Nephron progenitor cell (in vitro differentiated cells): ENCODE measurements around the gene ADAMTS9.

Experiments
- DNase-seq: peaks from one replicate; pipeline ENCODE4 v3.0.0; 2021
- H3K27ac Mint-ChIP-seq: 2 replicates; pipeline ENCODE4 v1.8.0; 2021; ENCODE audit warnings: mild to moderate bottlenecking, moderate library complexity, mixed read lengths
- H3K27me3 Mint-ChIP-seq: 2 replicates; pipeline ENCODE4 v1.8.0; 2021; ENCODE audit warnings: mild to moderate bottlenecking, low read depth, mixed read lengths; ENCODE audit not compliant: poor library complexity
- H3K36me3 Mint-ChIP-seq: 2 replicates; pipeline ENCODE4 v1.8.0; 2021; ENCODE audit warnings: low read depth, mixed read lengths
- H3K4me1 Mint-ChIP-seq: 2 replicates; pipeline ENCODE4 v1.8.0; 2021; ENCODE audit warnings: mixed read lengths
- H3K4me3 Mint-ChIP-seq: 2 replicates; pipeline ENCODE4 v1.8.0; 2021; ENCODE audit warnings: mild to moderate bottlenecking, moderate library complexity, mixed read lengths
- H3K9me3 Mint-ChIP-seq: 2 replicates; pipeline ENCODE4 v1.8.0; 2021; ENCODE audit warnings: mild to moderate bottlenecking, moderate library complexity, mixed read lengths
- CTCF ChIP-seq: fragments of 200-600 bp; sonication (generic); IDR thresholded peaks from 2 replicates; pipeline ENCODE4 v1.5.0; 2021; ENCODE audit warnings: antibody characterized with exemption

ADAMTS9 gene

GRCh38 chr3:64634417-64634816 lies 53.4 kb downstream of the ADAMTS9 start:
- Mint-ChIP-seq H3K4me1 (peaks cover 52% of the 10 kb centered on the region), H3K27me3 (peaks cover 3% of the 10 kb centered on the region), H3K4me3 (peak overlapping the region; percentile 19), H3K9me3 (no peaks in the 10 kb centered on the region), H3K27ac (peak overlapping the region; percentile 55), H3K36me3 (peaks cover 61% of the 10 kb centered on the region)
- no peak for DNase-seq
- TF ChIP-seq CTCF, result no peak

- Mint-ChIP-seq H3K36me3 (peaks cover 77% of the 10 kb centered on the region), H3K4me1 (peaks cover 64% of the 10 kb centered on the region), H3K4me3 (no peak overlapping the region), H3K9me3 (no peaks in the 10 kb centered on the region), H3K27ac (no peak overlapping the region), H3K27me3 (peaks cover 3% of the 10 kb centered on the region)
- no peak for DNase-seq
- no peak for TF ChIP-seq CTCF
Observed at GRCh38 chr3:64631951-64632350, 55.8 kb downstream of the ADAMTS9 start.

- peaks cover 7% of the 10 kb centered on the region for H3K9me3 Mint-ChIP-seq
- H3K36me3 Mint-ChIP-seq, result peaks cover 83% of the 10 kb centered on the region
- TF ChIP-seq CTCF, result no peak
- H3K27me3 Mint-ChIP-seq, result no peaks in the 10 kb centered on the region
- H3K4me1 Mint-ChIP-seq, result peaks cover 53% of the 10 kb centered on the region
- no peak for DNase-seq
- peak overlapping the region; percentile 12 for H3K4me3 Mint-ChIP-seq
- peak overlapping the region; percentile 66 for H3K27ac Mint-ChIP-seq
Observed at GRCh38 chr3:64627471-64628321, 60.1 kb downstream of the ADAMTS9 start.

- peaks cover 83% of the 10 kb centered on the region for H3K36me3 Mint-ChIP-seq
- peak overlapping the region; percentile 12 for H3K4me3 Mint-ChIP-seq
- no peaks in the 10 kb centered on the region for H3K27me3 Mint-ChIP-seq
- no peak for TF ChIP-seq CTCF
- no peak for DNase-seq
- peaks cover 8% of the 10 kb centered on the region for H3K9me3 Mint-ChIP-seq
- H3K27ac Mint-ChIP-seq, result peak overlapping the region; percentile 66
- H3K4me1 Mint-ChIP-seq, result peaks cover 48% of the 10 kb centered on the region
Observed at GRCh38 chr3:64627042-64627441, 60.8 kb downstream of the ADAMTS9 start.

GRCh38 chr3:64625381-64625780 lies 62.4 kb downstream of the ADAMTS9 start:
- TF ChIP-seq CTCF, result no peak
- peaks cover 48% of the 10 kb centered on the region for H3K4me1 Mint-ChIP-seq
- DNase-seq, result no peak
- H3K36me3 Mint-ChIP-seq, result peaks cover 84% of the 10 kb centered on the region
- H3K27me3 Mint-ChIP-seq, result no peaks in the 10 kb centered on the region
- H3K9me3 Mint-ChIP-seq, result peaks cover 11% of the 10 kb centered on the region
- no peak overlapping the region for H3K4me3 Mint-ChIP-seq
- no peak overlapping the region for H3K27ac Mint-ChIP-seq

- no peak overlapping the region for H3K4me3 Mint-ChIP-seq
- TF ChIP-seq CTCF, result no peak
Observed at GRCh38 chr3:64623125-64623524, 64.7 kb downstream of the ADAMTS9 start.

More at GRCh38 chr3:64623125-64623524, 64.7 kb downstream of the ADAMTS9 start:
- Mint-ChIP-seq H3K9me3 (peaks cover 13% of the 10 kb centered on the region), H3K4me1 (peaks cover 32% of the 10 kb centered on the region), H3K27me3 (peaks cover 4% of the 10 kb centered on the region), H3K27ac (no peak overlapping the region), H3K36me3 (peaks cover 82% of the 10 kb centered on the region)
- no peak for DNase-seq
